NCI-H1048 (cell line): Measurements from ENCODE around the gene PRDX2.
"Not testable (repeated sequence)": the region's sequence is repeated elsewhere in the genome, so short reads cannot be mapped to it uniquely, and the experiment has no call there.

Source experiments
- DNase-seq: peaks from one replicate; lab custom pipeline; 2025; lab: John Stamatoyannopoulos, UW

The PRDX2 gene

DNA sequence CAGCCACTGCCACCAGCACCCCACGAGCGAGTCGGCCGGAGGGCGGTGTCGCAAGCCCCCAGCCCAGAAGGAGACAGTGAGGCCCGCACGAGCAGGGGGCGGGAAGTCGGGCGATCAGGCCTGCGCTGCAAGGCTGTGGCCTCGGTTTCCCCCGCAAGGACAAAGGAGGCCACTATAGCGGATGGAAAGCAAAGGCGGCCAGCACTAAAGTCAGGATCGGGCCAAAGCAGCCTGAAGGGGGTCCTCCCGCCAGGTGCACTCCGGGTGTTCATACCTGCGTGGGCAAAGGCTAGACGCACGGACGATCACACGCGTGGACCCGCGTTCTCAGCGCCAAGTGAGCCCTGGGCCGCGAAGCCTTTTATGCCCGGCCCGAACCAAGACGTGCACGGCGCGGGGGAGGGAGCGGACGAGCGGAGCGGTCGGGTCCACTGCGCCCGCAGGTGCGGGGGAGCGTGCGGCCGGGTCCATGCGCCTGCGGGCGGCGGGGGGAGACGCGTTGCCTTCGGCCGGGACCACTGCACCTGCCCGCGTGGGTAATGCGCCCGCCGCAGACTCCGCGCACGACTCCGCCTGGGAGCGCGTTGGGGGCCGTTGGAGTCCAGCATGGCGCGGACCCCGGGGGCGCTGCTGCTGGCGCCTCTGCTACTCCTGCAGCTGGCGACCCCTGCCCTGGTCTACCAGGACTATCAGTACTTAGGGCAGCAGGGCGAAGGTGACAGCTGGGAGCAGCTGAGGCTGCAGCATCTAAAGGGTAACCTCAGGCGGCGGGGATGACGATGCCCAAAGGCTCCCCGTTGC lies at the start of gene PRDX2, which contains the start of gene THSD8:
Gene PRDX2 (minus strand): TSS at position 335 of the 801 bp plus-strand sequence. CDS start 539 bp downstream, outside the sequence.
Gene THSD8 (plus strand): TSS at position 604 of the 801 bp plus-strand sequence. CDS start 3 bp downstream, at position 607.
- peak; percentile 66 for DNase-seq

DNA sequence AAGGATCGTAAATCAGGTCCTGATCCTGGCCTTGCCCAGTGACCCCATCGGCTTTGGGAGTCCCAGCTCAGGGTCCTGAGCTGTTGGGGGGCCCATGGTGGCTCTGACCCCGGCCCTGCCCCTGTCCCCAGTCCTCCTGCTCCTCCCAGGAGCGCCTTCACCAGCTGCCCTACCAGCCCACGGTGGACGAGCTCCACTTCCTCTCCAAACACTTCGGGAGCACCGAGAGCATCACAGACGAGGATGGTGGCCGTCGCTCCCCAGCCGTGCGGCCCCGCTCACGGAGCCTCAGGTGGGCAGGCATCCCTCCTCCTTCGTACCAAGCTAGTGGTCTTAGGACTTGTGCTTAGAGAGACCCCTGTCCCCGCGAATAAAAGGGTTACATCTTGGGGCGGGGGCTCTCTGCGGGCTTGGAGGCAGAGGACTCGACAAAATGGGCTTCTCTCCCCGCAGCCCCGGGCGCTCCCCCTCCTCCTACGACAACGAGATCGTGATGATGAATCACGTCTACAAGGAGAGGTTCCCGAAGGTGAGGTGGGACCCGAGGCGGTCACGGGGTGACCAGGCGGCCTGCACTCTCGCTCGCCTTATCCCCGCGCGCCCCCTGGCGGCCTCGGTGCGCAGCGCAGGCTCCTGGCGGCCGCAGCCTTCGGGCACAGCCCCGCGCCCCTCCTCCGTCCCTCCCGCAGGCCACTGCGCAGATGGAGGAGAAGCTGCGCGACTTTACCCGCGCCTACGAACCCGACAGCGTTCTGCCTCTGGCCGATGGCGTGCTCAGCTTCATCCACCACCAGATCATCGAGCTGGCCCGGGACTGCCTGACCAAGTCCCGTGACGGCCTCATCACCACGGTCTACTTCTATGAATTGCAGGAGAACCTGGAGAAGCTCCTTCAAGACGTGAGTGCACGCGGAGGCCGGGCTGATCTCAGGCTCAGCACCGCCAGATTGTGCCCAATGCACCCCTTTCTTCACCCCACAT lies 45.8 kb upstream of the PRDX2 start:
- no peak for DNase-seq

DNA sequence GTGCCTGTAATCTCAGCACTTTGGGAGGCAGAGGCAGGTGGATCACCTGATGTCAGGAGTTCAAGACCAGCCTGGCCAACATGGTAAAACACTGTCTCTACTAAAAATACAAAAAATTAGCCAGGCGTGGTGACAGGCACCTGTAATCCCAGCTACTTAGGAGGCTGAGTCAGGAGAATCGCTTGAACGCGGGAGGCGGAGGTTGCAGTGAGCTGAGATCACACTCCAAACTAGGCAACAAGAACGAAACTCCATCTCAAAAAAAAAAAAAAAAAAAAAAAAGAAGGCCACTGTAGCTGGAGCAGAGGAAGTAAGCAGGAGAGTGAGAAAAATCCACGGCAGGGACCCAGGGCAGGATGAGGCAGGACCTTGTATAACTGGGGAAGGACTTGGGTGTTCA lies 45.0 kb upstream of the PRDX2 start:
- not testable (repeated sequence) for DNase-seq

DNA sequence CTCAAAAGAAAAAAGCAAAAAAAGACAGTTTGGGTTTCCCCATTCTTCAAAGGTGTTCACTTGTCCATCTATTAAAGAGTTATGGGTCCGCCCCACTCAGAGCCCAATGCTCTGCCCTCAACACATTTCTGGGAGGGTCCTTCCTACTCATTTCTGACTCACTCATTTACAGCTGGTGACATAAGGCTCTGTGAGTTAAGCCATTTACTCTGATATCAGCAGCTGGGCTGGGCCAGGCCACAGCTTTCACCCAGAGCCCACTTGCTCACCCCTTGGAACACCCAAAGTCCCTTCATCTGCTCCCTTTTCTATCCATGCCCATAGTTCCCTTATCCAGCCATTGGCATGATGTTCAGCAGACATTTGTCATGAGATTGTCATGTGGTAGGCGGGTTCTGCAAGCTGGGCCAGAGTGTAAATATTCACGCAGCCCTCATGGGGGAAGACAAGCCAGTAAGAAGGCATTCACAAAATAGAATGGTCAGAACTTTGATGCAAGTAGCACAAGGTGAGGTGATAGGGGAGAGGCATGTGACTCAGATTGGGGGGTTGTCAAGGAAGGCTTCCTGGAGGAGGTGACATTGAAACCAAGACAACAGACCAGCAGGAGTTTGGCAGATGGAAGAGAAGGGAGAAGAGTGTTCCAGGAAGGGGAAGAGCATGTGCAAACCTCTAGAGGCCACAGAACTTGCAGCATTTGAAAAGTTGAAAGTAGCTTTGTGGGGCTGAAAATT lies 42.6 kb upstream of the PRDX2 start:
- DNase-seq = no peak

DNA sequence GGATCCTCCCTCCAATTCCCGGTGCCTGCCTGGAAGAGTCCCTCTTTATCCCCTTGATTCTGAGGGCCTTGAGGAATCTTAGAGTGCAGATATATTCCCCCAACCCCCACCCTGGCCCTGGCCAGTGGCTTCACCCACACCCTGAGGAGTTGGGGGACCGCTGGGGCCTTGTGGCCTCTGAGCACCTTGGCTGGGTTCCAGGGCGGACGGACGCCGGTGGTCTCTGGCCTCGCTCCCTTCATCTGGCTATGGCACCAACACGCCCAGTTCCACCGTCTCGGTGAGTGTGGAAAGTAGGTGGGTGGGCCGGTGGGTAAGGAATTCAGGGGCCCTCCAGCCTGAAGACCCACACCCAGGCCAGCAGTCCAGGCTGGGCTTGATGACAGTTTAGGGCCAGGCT lies 41.7 kb upstream of the PRDX2 start:
- no peak for DNase-seq

DNA sequence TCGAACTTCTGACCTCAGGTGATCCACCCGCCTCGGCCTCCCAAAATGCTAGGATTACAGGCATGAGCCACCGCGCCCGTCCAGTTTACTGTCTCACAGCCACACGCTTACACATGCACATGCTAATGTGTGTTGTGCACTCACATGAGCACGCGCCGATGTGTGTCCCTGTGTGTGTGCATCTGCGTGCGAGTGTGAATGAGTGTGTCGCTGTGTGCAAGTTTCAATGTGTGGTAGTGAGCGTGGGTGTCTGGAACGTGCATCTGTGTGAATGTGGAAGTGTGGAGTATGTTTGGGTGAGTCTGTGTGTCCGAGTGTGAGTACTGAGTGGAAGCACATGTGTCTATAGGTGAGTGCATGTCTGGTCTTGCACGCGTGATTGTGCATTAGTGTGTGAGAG lies 40.9 kb upstream of the PRDX2 start:
- no peak for DNase-seq

GRCh38 chr19:12841094-12841493 lies 39.5 kb upstream of the PRDX2 start:
- DNase-seq = no peak

- peak; percentile 89 for DNase-seq
Measured at GRCh38 chr19:12840091-12841079, 38.8 kb upstream of the PRDX2 start.

- DNase-seq = no peak
Measured at GRCh38 chr19:12838886-12839756, 37.5 kb upstream of the PRDX2 start.

- DNase-seq = no peak
Measured at GRCh38 chr19:12838182-12838885, 36.7 kb upstream of the PRDX2 start, which contains the start of gene MAST1. TSS of gene MAST1 (plus strand) at chr19:12838515. CDS start at chr19:12838573, 58 bp downstream.

DNA sequence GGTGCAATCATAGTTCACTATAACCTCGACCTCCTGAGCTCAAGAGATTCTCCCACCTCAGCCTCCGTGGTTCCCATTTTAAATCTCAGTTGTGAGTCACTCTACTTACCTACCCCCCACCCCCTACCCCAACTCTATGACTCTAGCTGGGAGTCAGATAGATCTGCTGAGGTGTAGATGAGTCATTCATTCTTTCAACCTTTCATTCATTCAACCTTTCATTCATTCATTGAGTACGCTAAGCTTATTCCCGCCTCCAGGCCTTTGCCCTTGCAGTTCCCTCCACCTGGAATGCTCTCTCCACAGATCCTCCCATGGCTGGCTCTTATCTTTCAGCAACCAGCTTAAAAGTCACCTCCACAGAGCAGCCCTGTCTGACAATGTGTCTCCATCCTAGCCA lies 35.6 kb upstream of the PRDX2 start:
- DNase-seq = no peak

DNA sequence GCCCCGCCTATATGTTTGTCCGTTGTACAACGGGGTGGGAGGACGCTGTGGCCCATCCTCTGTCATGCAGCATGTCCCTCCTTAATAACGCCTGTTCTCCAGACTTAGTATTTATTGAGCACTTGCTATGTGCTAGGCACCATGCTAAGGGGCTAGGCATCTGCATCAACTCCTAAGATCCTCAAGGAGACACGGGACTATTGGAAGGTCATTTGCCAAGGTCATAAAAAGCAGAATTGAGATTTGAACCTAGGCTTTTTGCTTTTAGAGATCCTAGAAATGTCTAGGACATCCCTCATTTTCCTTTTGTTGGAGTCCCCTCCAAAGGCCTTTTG lies 34.9 kb upstream of the PRDX2 start:
- DNase-seq = no peak

GRCh38 chr19:12834976-12835757 lies 33.6 kb upstream of the PRDX2 start:
- DNase-seq = no peak

GRCh38 chr19:12834566-12834943 lies 33.0 kb upstream of the PRDX2 start, which contains the start of gene RTBDN:
TSS of gene RTBDN (minus strand) at chr19:12834579. CDS start at chr19:12829979, 4,600 bp downstream.
- DNase-seq = no peak

DNA sequence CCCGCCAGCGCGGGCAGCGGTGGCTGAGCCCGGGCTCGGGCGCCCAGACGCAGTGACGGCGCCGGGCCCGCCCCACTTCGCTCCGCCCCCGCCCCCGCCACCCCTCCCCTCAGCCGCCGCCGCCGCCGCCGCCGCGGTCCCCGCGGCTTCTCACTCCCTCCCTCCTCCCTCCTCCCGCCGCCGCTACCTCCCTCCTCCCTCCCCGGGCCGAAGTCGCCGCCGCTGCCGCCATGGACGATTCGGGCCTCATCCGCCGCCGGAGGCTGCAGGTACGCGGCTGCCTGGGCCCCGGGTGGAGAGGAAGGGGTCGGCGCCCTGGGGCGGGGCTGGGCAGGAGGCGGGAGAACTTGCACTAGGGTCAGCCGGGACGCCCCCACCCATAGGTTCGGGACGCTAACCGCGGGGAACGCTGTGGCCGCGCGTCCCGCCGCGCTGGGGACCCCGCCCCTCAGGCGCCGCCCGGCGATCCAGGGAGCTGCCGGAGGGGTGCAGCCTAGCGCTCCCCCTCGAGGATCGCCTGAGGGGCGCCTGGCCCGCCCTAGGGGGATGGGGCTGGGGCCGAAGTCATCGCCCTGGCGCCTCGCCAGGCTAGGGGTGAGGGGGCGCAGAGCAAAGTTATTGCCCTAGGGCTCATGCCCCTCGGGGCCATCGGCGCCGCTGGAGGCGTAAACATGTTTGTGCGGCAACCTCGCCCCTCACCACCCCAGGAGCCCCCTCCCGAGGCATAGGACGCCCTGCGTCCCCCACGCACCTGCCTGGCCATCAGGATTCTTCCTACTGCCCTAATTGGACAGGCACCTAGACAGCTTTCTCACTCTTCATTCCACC lies 32.4 kb upstream of the PRDX2 start:
- no peak for DNase-seq

GRCh38 chr19:12833418-12833737 lies 31.8 kb upstream of the PRDX2 start:
- DNase-seq = no peak

DNA sequence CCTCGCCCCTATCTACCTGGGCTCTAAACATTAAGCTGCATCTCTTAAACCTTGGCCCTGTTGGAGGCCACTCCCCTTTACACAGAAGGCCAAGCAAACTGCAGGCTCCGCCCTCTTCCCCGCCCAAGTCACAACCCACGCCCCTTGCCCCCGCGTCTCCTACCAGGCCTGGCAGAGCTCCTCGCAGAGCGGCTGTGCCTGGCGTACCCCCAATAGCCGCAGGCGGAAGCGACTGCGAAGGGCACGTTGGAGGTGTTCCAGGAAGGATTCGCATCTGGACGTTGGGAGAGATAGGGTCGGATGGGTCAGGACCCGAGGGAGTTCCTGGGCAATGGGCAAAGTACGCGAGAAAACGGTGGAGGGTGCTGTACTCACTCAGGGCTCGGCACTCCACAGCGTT lies 26.9 kb upstream of the PRDX2 start:
- no peak for DNase-seq
